SK-N-SH (cell line): ENCODE measurements around the gene GPR146. TPM values are rescaled to one million over a fixed set of nuclear protein-coding genes. Genes with fewer than 3 reads are reported as not detected.

Experiments
- CTCF ChIA-PET: fragments of 300-600, 350-600 bp; formaldehyde crosslinking; extraction: SDS; loops from one replicate; lab custom pipeline; 2021; lab: Yijun Ruan, JAX
- POLR2A ChIA-PET: fragments of 350-600 bp; sonication (Branson Sonifier 250); formaldehyde crosslinking; extraction: SDS; loops from one replicate; lab custom pipeline; 2020; ENCODE audit warnings: antibody characterized with exemption, inconsistent platforms; lab: Yijun Ruan, JAX
- DNase-seq: peaks from one replicate; pipeline ENCODE4 v3.0.0; 2012
- H2AFZ ChIP-seq: fragments of 200-600 bp; sonication (generic); 2 replicates; pipeline ENCODE4 v1.8.1; 2016; ENCODE audit warnings: antibody characterized with exemption, mild to moderate bottlenecking, low read depth
- H3F3A ChIP-seq: fragments of 200-600 bp; sonication (generic); replicated peaks from 2 replicates; pipeline ENCODE3; 2016; ENCODE audit warnings: antibody characterized with exemption, mild to moderate bottlenecking; ENCODE audit not compliant: insufficient read depth
- H3K27ac ChIP-seq, 2 experiments: fragments of 200-500 bp in 1 of 2; fragments of 200-600 bp in 1 of 2; sonication (Bioruptor generic) in 1 of 2; sonication (generic), shearing (Covaris generic) in 1 of 2; 2 replicates each; pipeline versions ENCODE4 v1.5.1 to v1.6.1; 2014 to 2016; ENCODE audit warnings: low read depth in 2 of 2, inconsistent platforms in 1 of 2, low read length in 1 of 2, mild to moderate bottlenecking in 1 of 2, mixed read lengths in 1 of 2
- H3K27me3 ChIP-seq: fragments of 200-600 bp; sonication (generic), shearing (Covaris generic); 2 replicates; pipeline ENCODE4 v1.6.1; 2016; ENCODE audit warnings: mixed run types; ENCODE audit not compliant: insufficient read depth
- H3K36me3 ChIP-seq, 2 experiments: fragments of 200-500 bp in 1 of 2; fragments of 200-600 bp in 1 of 2; sonication (Bioruptor generic) in 1 of 2; sonication (generic) in 1 of 2; replicated peaks in 1 of 2; 2 replicates each; pipeline versions ENCODE3 to v1.5.1; 2014 to 2016; ENCODE audit warnings: low read length in 1 of 2, mild to moderate bottlenecking in 1 of 2; ENCODE audit not compliant: insufficient read depth in 2 of 2, control insufficient read depth in 1 of 2
- H3K4me1 ChIP-seq, 2 experiments: fragments of 200-500 bp in 1 of 2; fragments of 200-600 bp in 1 of 2; sonication (Bioruptor generic) in 1 of 2; sonication (generic), shearing (Covaris generic) in 1 of 2; 2 replicates each; pipeline versions ENCODE4 v1.5.1 to v1.6.1; 2014 to 2016; ENCODE audit warnings: low read depth in 1 of 2, low read length in 1 of 2, mixed run types in 1 of 2; ENCODE audit not compliant: insufficient read depth in 2 of 2, control insufficient read depth in 1 of 2
- H3K4me2 ChIP-seq: fragments of 200-600 bp; sonication (generic), shearing (Covaris generic); 2 replicates; pipeline ENCODE4 v1.6.1; 2017; ENCODE audit warnings: mixed run types
- H3K4me3 ChIP-seq, 2 experiments: fragments of 200-500 bp in 1 of 2; fragments of 200-600 bp in 1 of 2; sonication (Bioruptor generic) in 1 of 2; sonication (generic), shearing (Covaris generic) in 1 of 2; 2 replicates each; pipeline versions ENCODE4 v1.5.1 to v1.8.1; 2014 to 2016; ENCODE audit warnings: low read depth in 2 of 2, inconsistent platforms in 1 of 2, low read length in 1 of 2, mild to moderate bottlenecking in 1 of 2, mixed read lengths in 1 of 2, moderate library complexity in 1 of 2
- H3K79me2 ChIP-seq: fragments of 200-600 bp; sonication (generic); 2 replicates; pipeline ENCODE4 v1.8.1; 2017; ENCODE audit warnings: mild to moderate bottlenecking; ENCODE audit not compliant: insufficient read depth
- H3K9ac ChIP-seq: fragments of 200-600 bp; sonication (generic); 2 replicates; pipeline ENCODE4 v1.6.1; 2017; ENCODE audit warnings: mixed run types
- H3K9me2 ChIP-seq: fragments of 200-600 bp; sonication (generic); 2 replicates; pipeline ENCODE4 v1.6.1; 2017; ENCODE audit warnings: mixed run types
- H3K9me3 ChIP-seq: fragments of 200-600 bp; sonication (generic); 2 replicates; pipeline ENCODE4 v1.6.1; 2017; ENCODE audit warnings: mixed run types, mild to moderate bottlenecking, moderate library complexity
- H4K20me1 ChIP-seq: fragments of 200-600 bp; sonication (generic); 2 replicates; pipeline ENCODE4 v1.6.1; 2017; ENCODE audit warnings: mild to moderate bottlenecking, mixed run types; ENCODE audit not compliant: insufficient read depth
- FOSL2 ChIP-seq: IDR thresholded peaks from 2 replicates; pipeline ENCODE4 v1.4.0; 2012; ENCODE audit warnings: low read depth, mild to moderate bottlenecking, moderate library complexity, borderline replicate concordance
- GABPA ChIP-seq: IDR thresholded peaks from 2 replicates; pipeline ENCODE4 v1.4.0; 2012; ENCODE audit warnings: low read depth, mild to moderate bottlenecking
- JUND ChIP-seq: IDR thresholded peaks from 2 replicates; pipeline ENCODE4 v1.4.0; 2012
- MAX ChIP-seq: IDR thresholded peaks from 2 replicates; pipeline ENCODE4 v1.4.0; 2012; ENCODE audit warnings: low read depth
- NFIC ChIP-seq: IDR thresholded peaks from 2 replicates; pipeline ENCODE4 v1.4.0; 2012; ENCODE audit warnings: borderline replicate concordance
- NRF1 ChIP-seq: IDR thresholded peaks from 2 replicates; pipeline ENCODE4 v1.6.1; 2012; ENCODE audit warnings: low read depth, mild to moderate bottlenecking, low read length
- PBX3 ChIP-seq: IDR thresholded peaks from 2 replicates; pipeline ENCODE4; 2012
- POLR2AphosphoS5 ChIP-seq: IDR thresholded peaks from 2 replicates; pipeline ENCODE4 v1.6.1; 2012; ENCODE audit warnings: low read depth, low read length
- RAD21 ChIP-seq: IDR thresholded peaks from 2 replicates; pipeline ENCODE4 v1.6.1; 2012; ENCODE audit warnings: mild to moderate bottlenecking, low read length
- RCOR1 ChIP-seq: fragments of 150-350 bp; IDR thresholded peaks from 2 replicates; pipeline ENCODE4 v1.6.1; 2017; ENCODE audit warnings: antibody characterized with exemption, low read length
- REST ChIP-seq: IDR thresholded peaks from 2 replicates; pipeline ENCODE4 v1.6.1; 2012; ENCODE audit warnings: mild to moderate bottlenecking, low read depth, low read length, moderate library complexity
- RFX5 ChIP-seq: IDR thresholded peaks from 2 replicates; pipeline ENCODE4 v1.6.1; 2012; ENCODE audit warnings: mild to moderate bottlenecking, improper control_type of control experiment, low read length
- SIN3A ChIP-seq: IDR thresholded peaks from 2 replicates; pipeline ENCODE4 v1.6.1; 2012; ENCODE audit warnings: low read depth, mild to moderate bottlenecking, low read length, moderate library complexity, borderline replicate concordance
- SMC3 ChIP-seq: IDR thresholded peaks from 2 replicates; pipeline ENCODE4 v1.6.1; 2012; ENCODE audit warnings: low read depth, low read length, improper control_type of control experiment
- TCF12 ChIP-seq: IDR thresholded peaks from 2 replicates; pipeline ENCODE4 v1.4.0; 2012
- TEAD4 ChIP-seq: IDR thresholded peaks from 2 replicates; pipeline ENCODE4 v1.4.0; 2012; ENCODE audit warnings: mild to moderate bottlenecking, borderline replicate concordance; ENCODE audit not compliant: insufficient read depth
- USF1 ChIP-seq: IDR thresholded peaks from 2 replicates; pipeline ENCODE4 v1.4.0; 2012; ENCODE audit warnings: low read depth, borderline replicate concordance
- USF2 ChIP-seq: fragments of 150-350 bp; IDR thresholded peaks from 2 replicates; pipeline ENCODE4 v1.6.1; 2017; ENCODE audit warnings: antibody characterized with exemption, low read length, low read depth, borderline replicate concordance
- WGBS: methylation state at CpG from one replicate; pipeline ENCODE4 v1.1.6; 2017; ENCODE audit warnings: low lambda C conversion rate; 5-methylcytosine and 5-hydroxymethylcytosine counted together
- polyA plus RNA-seq, 3 experiments: library from polyadenylated mRNA; depleted of rRNA; stranded (reverse); fragments of >200 nt; gene quantifications; 2 replicates each; pipeline ENCODE4 v1.2.3, GENCODE V29; 2012

GPR146 gene
- polyA plus RNA-seq, 1 of the 3 experiments (the other 2 are of a cell fraction), result 1.4 TPM

GRCh38 chr7:1061180-1061579 is 16.8 kb downstream of the GPR146 start:
- peaks cover 0 to 23% of the 10 kb centered on the region in 2 experiments; a peak in 1 of 4 replicates for H3K4me1 ChIP-seq
- ChIA-PET CTCF (interaction anchor here (0.7 to 27.8 kb wide), 8 partner anchors 16 to 78 kb away, joined by 3 to 756 read pairs (median 3); partner anchors contain the start of genes CYP2W1, GPER1 and GPR146), POLR2A (no interaction called here)
- H4K20me1 ChIP-seq, result peaks cover 25% of the 10 kb centered on the region
- no peak for DNase-seq
- H3K27me3 ChIP-seq, result no peaks in the 10 kb centered on the region
- H3K4me3 ChIP-seq, result no peak overlapping the region
- H3K9me3 ChIP-seq, result no peaks in the 10 kb centered on the region
- H3K9me2 ChIP-seq, result no peaks in the 10 kb centered on the region
- H3K27ac ChIP-seq, result no peak overlapping the region
- H3F3A ChIP-seq, result no peaks in the 10 kb centered on the region
- no peak overlapping the region for H3K9ac ChIP-seq
- no peaks in the 10 kb centered on the region; the same call in 1 of the 2 replicates for H3K79me2 ChIP-seq
- H2AFZ ChIP-seq, result no peak overlapping the region
- H3K36me3 ChIP-seq, result peaks cover 0 to 3% of the 10 kb centered on the region in 2 experiments
- 92% methylated on average over 8 of the region's 9 CpGs for WGBS
- TF ChIP-seq USF2, result no peak
- TF ChIP-seq TEAD4, result no peak
- TF ChIP-seq MAX, result no peak
- TF ChIP-seq RCOR1, result no peak
- no peak for TF ChIP-seq NFIC
- TF ChIP-seq SMC3, result no peak
- TF ChIP-seq USF1, result no peak
- no peak for TF ChIP-seq SIN3A
- no peak for TF ChIP-seq PBX3
- TF ChIP-seq, all 33 proteins: peak for 0
- no peak overlapping the region for H3K4me2 ChIP-seq

- no peak overlapping the region for H3K4me2 ChIP-seq
- peaks cover 30% of the 10 kb centered on the region for H4K20me1 ChIP-seq
- H3K9ac ChIP-seq, result no peak overlapping the region
- H3K79me2 ChIP-seq, result no peaks in the 10 kb centered on the region; the same call in 1 of the 2 replicates
- H3K9me2 ChIP-seq, result no peaks in the 10 kb centered on the region
- peaks cover 0 to under 1% of the 10 kb centered on the region in 2 experiments for H3K36me3 ChIP-seq
- H3K4me3 ChIP-seq, result no peak overlapping the region
- DNase-seq, result no peak
- H3K4me1 ChIP-seq, result peaks cover 0 to 10% of the 10 kb centered on the region in 2 experiments; a peak in 1 of 4 replicates
- 91% methylated on average over 33 of the region's 33 CpGs for WGBS
- ChIA-PET POLR2A (no interaction called here), CTCF (interaction anchor here (1.2 to 27.8 kb wide), 3 partner anchors 13 to 67 kb away, joined by 3 to 756 read pairs (median 3); no protein-coding TSS in a partner anchor)
- no peaks in the 10 kb centered on the region for H3F3A ChIP-seq
- no peaks in the 10 kb centered on the region for H3K9me3 ChIP-seq
- H3K27ac ChIP-seq, result no peak overlapping the region
- H3K27me3 ChIP-seq, result no peaks in the 10 kb centered on the region
- no peak overlapping the region for H2AFZ ChIP-seq
- TF ChIP-seq RFX5 (no peak), POLR2AphosphoS5 (no peak), PBX3 (no peak), JUND (no peak), RCOR1 (no peak), NRF1 (no peak), FOSL2 (no peak), TCF12 (no peak), RAD21 (no peak), GABPA (no peak), REST (no peak)
Measured at GRCh38 chr7:1062296-1063294, 18.2 kb downstream of the GPR146 start.
